Brain pericyte (primary cell): ENCODE measurements around the gene ACOT2.
"Not testable (repeated sequence)": the region's sequence is repeated elsewhere in the genome, so short reads cannot be mapped to it uniquely, and the experiment has no call there.

ENCODE experiments used
- DNase-seq: peaks from one replicate; pipeline ENCODE4 v3.0.0-alpha.2; 2012; ENCODE audit warnings: low read depth, low spot score

ACOT2 gene

GRCh38 chr14:73567951-73568885 lies 795 bp upstream of the ACOT2 start:
- DNase-seq, result no peak

- DNase-seq, result not testable (repeated sequence)
Measured at GRCh38 chr14:73568886-73569184, 178 bp upstream of the ACOT2 start.

- not testable (repeated sequence) for DNase-seq
Measured at GRCh38 chr14:73570913-73571312, 1.9 kb downstream of the ACOT2 start.

GRCh38 chr14:73573034-73573433 lies 4.0 kb downstream of the ACOT2 start:
- not testable (repeated sequence) for DNase-seq

GRCh38 chr14:73573740-73574139 lies 4.7 kb downstream of the ACOT2 start:
- DNase-seq, result not testable (repeated sequence)

GRCh38 chr14:73574251-73574650 lies 5.2 kb downstream of the ACOT2 start:
- DNase-seq, result not testable (repeated sequence)

GRCh38 chr14:73576391-73576790 lies 7.4 kb downstream of the ACOT2 start:
- no peak for DNase-seq

- DNase-seq, result not testable (repeated sequence)
Measured at GRCh38 chr14:73577214-73577613, 8.2 kb downstream of the ACOT2 start.

- not testable (repeated sequence) for DNase-seq
Measured at GRCh38 chr14:73582102-73582979, 13.3 kb downstream of the ACOT2 start.

- DNase-seq, result no peak
Measured at GRCh38 chr14:73588695-73589094, 19.7 kb downstream of the ACOT2 start.

- no peak for DNase-seq
Measured at GRCh38 chr14:73589116-73589515, 20.1 kb downstream of the ACOT2 start.

- not testable (repeated sequence) for DNase-seq
Measured at GRCh38 chr14:73590673-73591004, 21.6 kb downstream of the ACOT2 start.

GRCh38 chr14:73591690-73592449 lies 22.9 kb downstream of the ACOT2 start, which contains the start of gene ACOT4:
Gene ACOT4, plus strand, starts transcription at chr14:73591873. Its CDS starts 87 bp downstream, at chr14:73591960.
- DNase-seq, result no peak

GRCh38 chr14:73594491-73594890 lies 25.5 kb downstream of the ACOT2 start:
- DNase-seq, result no peak

- no peak for DNase-seq
Measured at GRCh38 chr14:73599499-73599898, 30.5 kb downstream of the ACOT2 start.

- no peak for DNase-seq
Measured at GRCh38 chr14:73602994-73603393, 34.0 kb downstream of the ACOT2 start.

GRCh38 chr14:73606271-73606670 lies 37.3 kb downstream of the ACOT2 start:
- no peak for DNase-seq

- DNase-seq, result no peak
Measured at GRCh38 chr14:73607241-73607640, 38.2 kb downstream of the ACOT2 start.

- no peak for DNase-seq
Measured at GRCh38 chr14:73610687-73611086, 41.7 kb downstream of the ACOT2 start.

GRCh38 chr14:73612339-73613045 lies 43.5 kb downstream of the ACOT2 start, which contains the start of gene ACOT6:
Gene ACOT6, plus strand, starts transcription at chr14:73612517. Its CDS starts 55 bp downstream, at chr14:73612572.
- no peak for DNase-seq

GRCh38 chr14:73613046-73613383 lies 44.0 kb downstream of the ACOT2 start:
- no peak for DNase-seq
